GM23248 (cell line): ENCODE measurements around the gene ANKRD18B. TPM values are rescaled to one million over a fixed set of nuclear protein-coding genes. Genes with fewer than 3 reads are reported as not detected.
"Not testable (repeated sequence)": the region's sequence is repeated elsewhere in the genome, so short reads cannot be mapped to it uniquely, and the experiment has no call there.

Experiments
- DNase-seq: peaks from one replicate; pipeline ENCODE4 v3.0.0-alpha.2; 2015
- H2AFZ ChIP-seq: fragments of 200-600 bp; sonication (generic); 2 replicates; pipeline ENCODE4 v1.6.1; 2016; ENCODE audit warnings: antibody characterized with exemption
- H3F3A ChIP-seq: fragments of 200-600 bp; sonication (generic); 2 replicates; pipeline ENCODE4 v1.6.1; 2016; ENCODE audit warnings: mild to moderate bottlenecking, antibody characterized with exemption, mixed run types; ENCODE audit not compliant: insufficient read depth
- H3K27ac ChIP-seq: fragments of 200-600 bp; sonication (generic); 2 replicates; pipeline ENCODE4 v1.5.1; 2016; ENCODE audit warnings: mild to moderate bottlenecking
- H3K27me3 ChIP-seq: fragments of 200-600 bp; sonication (generic); replicated peaks from 2 replicates; pipeline ENCODE4 v1.6.1; 2016; ENCODE audit warnings: mild to moderate bottlenecking; ENCODE audit not compliant: insufficient read depth
- H3K36me3 ChIP-seq: fragments of 200-600 bp; sonication (generic); 2 replicates; pipeline ENCODE4 v1.6.1; 2016; ENCODE audit warnings: low read depth, mild to moderate bottlenecking
- H3K4me1 ChIP-seq: fragments of 200-600 bp; sonication (generic); 2 replicates; pipeline ENCODE4 v1.6.1; 2016; ENCODE audit warnings: mild to moderate bottlenecking; ENCODE audit not compliant: insufficient read depth
- H3K4me2 ChIP-seq: fragments of 200-600 bp; sonication (generic); one replicate; pipeline ENCODE4 v1.6.1; 2016; ENCODE audit warnings: mild to moderate bottlenecking; ENCODE audit not compliant: unreplicated experiment
- H3K4me3 ChIP-seq: fragments of 200-600 bp; sonication (generic); 2 replicates; pipeline ENCODE4 v1.5.1; 2016; ENCODE audit warnings: mild to moderate bottlenecking
- H3K79me2 ChIP-seq: fragments of 200-600 bp; sonication (generic); 2 replicates; pipeline ENCODE4 v1.6.1; 2016; ENCODE audit warnings: mild to moderate bottlenecking; ENCODE audit not compliant: insufficient read depth
- H3K9ac ChIP-seq: fragments of 200-600 bp; sonication (generic); 2 replicates; pipeline ENCODE4 v1.6.1; 2016; ENCODE audit warnings: mild to moderate bottlenecking
- H3K9me2 ChIP-seq: fragments of 200-600 bp; sonication (generic); 2 replicates; pipeline ENCODE4 v1.6.1; 2016; ENCODE audit warnings: mixed run types, mild to moderate bottlenecking, moderate library complexity; ENCODE audit not compliant: insufficient read depth
- H3K9me3 ChIP-seq: fragments of 200-600 bp; sonication (generic); one replicate; pipeline ENCODE4 v1.6.1; 2017; ENCODE audit warnings: low read depth
- H4K20me1 ChIP-seq: fragments of 200-600 bp; sonication (generic); 2 replicates; pipeline ENCODE4 v1.6.0; 2016; ENCODE audit not compliant: insufficient read depth
- WGBS, 2 experiments: methylation state at CpG; one replicate each; pipeline ENCODE4 v1.1.6; 2015 to 2017; ENCODE audit warnings: low lambda C conversion rate in 2 of 2, low coverage in 1 of 2; ENCODE audit errors: missing lambda C conversion rate in 2 of 2; 5-methylcytosine and 5-hydroxymethylcytosine counted together
- in situ Hi-C: fragments of 300-500 bp; cut with MboI; formaldehyde crosslinking; loops from 2 replicates; pipeline ENCODE4 v1.15.0; 2020
- polyA plus RNA-seq: library from polyadenylated mRNA; unstranded; fragments of >200 nt; fragmentation: Nextera tagmentation; extraction: Ambion mirVana; gene quantifications from 2 replicates; pipeline ENCODE4 v1.2.1, GENCODE V29; 2016
- total RNA-seq: library from RNA; depleted of rRNA; stranded (reverse); fragments of >200 nt; shearing (Covaris generic); gene quantifications from 2 replicates; pipeline ENCODE4 v1.2.3, GENCODE V29; 2014

ANKRD18B gene
- total and polyA plus RNA-seq, 2 experiments from 2014 or later, result 0.11 to 0.74 TPM

- H3K36me3 ChIP-seq, H3K4me2 ChIP-seq, H3K79me2 ChIP-seq, H4K20me1 ChIP-seq, H3K27ac ChIP-seq, H3K4me1 ChIP-seq, in situ Hi-C loops, H3K9me2 ChIP-seq, H3K9ac ChIP-seq, H3K9me3 ChIP-seq, H2AFZ ChIP-seq, DNase-seq, H3K4me3 ChIP-seq, H3K27me3 ChIP-seq, H3F3A ChIP-seq: not testable (repeated sequence)
- 92% methylated on average over 1 of the region's 2 CpGs; no CpG with 5 or more reads in 1 of the 2 experiments for WGBS, 2 experiments
Measured at GRCh38 chr9:33588876-33589275, 64.8 kb downstream of the ANKRD18B start.

GRCh38 chr9:33590857-33591256 is 66.8 kb downstream of the ANKRD18B start:
- DNase-seq, in situ Hi-C loops: not testable (repeated sequence)

DNA sequence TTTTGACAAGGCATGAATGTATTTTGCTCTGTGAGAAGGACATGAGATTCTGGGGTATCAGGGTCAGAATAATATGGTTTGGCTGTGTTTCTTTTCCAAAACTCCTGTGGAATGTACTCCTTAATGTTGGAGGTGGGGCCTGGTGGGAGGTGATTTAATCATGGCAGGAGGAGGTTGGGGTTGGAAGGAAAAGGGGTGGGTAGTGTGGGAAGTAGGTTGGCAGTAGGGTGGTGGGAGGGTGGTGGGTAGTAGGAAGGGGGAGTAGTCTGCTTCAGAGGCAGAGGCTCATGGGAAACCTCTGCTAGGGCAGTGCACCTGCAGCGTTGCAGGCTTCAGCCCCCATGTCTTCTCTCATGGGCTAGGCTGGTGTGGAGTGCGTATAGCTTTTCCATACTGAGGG is 72.9 kb downstream of the ANKRD18B start:
- H2AFZ ChIP-seq, H3K4me3 ChIP-seq, H3F3A ChIP-seq, in situ Hi-C loops, H4K20me1 ChIP-seq, H3K36me3 ChIP-seq, H3K9me3 ChIP-seq, H3K79me2 ChIP-seq, H3K9ac ChIP-seq, H3K27ac ChIP-seq, H3K9me2 ChIP-seq, H3K4me1 ChIP-seq, H3K4me2 ChIP-seq, H3K27me3 ChIP-seq, DNase-seq: not testable (repeated sequence)
- WGBS, 2 experiments, result 67 to 86% methylated on average over 1 to 2 of the region's 2 CpGs

More at GRCh38 chr9:33590857-33591256, 66.8 kb downstream of the ANKRD18B start:
- not testable (repeated sequence) for H3K4me3 ChIP-seq, H3K36me3 ChIP-seq, H3K9ac ChIP-seq, H3K9me3 ChIP-seq, H4K20me1 ChIP-seq, H3K4me2 ChIP-seq, H3K79me2 ChIP-seq, H3F3A ChIP-seq, H3K27ac ChIP-seq, H3K27me3 ChIP-seq, H2AFZ ChIP-seq, H3K4me1 ChIP-seq, H3K9me2 ChIP-seq
- 69% methylated on average over 2 of the region's 2 CpGs; no CpG with 5 or more reads in 1 of the 2 experiments for WGBS, 2 experiments

GRCh38 chr9:33597386-33597785 is 73.3 kb downstream of the ANKRD18B start:
- H3K79me2 ChIP-seq, H3F3A ChIP-seq, in situ Hi-C loops, H3K27me3 ChIP-seq, DNase-seq, H2AFZ ChIP-seq, H3K27ac ChIP-seq, H3K4me3 ChIP-seq, H3K4me1 ChIP-seq, H3K9ac ChIP-seq, H3K9me3 ChIP-seq, H4K20me1 ChIP-seq, H3K4me2 ChIP-seq, H3K36me3 ChIP-seq, H3K9me2 ChIP-seq: not testable (repeated sequence)
- 71 to 77% methylated on average over 3 of the region's 3 CpGs for WGBS, 2 experiments

- H3K27ac ChIP-seq, H3K4me2 ChIP-seq, in situ Hi-C loops, DNase-seq, H3K79me2 ChIP-seq, H3K9me3 ChIP-seq, H3K27me3 ChIP-seq, H3K4me1 ChIP-seq, H3K4me3 ChIP-seq, H3F3A ChIP-seq, H2AFZ ChIP-seq, H3K9me2 ChIP-seq, H3K9ac ChIP-seq, H3K36me3 ChIP-seq, H4K20me1 ChIP-seq: not testable (repeated sequence)
- 77% methylated on average over 7 to 8 of the region's 8 CpGs for WGBS, 2 experiments
Measured at GRCh38 chr9:33598796-33599379, 74.8 kb downstream of the ANKRD18B start.

DNA sequence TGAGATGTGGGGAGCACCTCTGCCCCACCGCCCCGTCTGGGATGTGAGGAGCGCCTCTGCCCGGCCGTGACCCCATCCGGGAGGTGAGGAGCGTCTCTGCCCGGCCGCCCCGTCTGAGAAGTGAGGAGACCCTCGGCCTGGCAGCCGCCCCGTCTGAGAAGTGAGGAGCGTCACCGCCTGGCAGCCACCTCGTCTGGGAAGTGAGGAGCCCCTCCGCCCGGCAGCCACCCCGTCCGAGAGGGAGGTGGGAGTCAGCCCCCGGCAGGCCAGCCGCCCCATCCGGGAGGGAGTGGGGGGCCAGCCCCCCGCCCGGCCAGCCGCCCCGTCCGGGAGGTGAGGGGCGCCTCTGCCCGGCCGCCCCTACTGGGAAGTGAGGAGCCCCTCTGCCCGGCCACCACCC is 76.9 kb downstream of the ANKRD18B start:
- H3K4me1 ChIP-seq, DNase-seq, H3K36me3 ChIP-seq, H3K4me3 ChIP-seq, H3K9ac ChIP-seq, H3K79me2 ChIP-seq, H3F3A ChIP-seq, H3K27ac ChIP-seq, in situ Hi-C loops, H3K9me2 ChIP-seq, H2AFZ ChIP-seq, H3K4me2 ChIP-seq, H3K9me3 ChIP-seq, H4K20me1 ChIP-seq, H3K27me3 ChIP-seq: not testable (repeated sequence)
- 77 to 93% methylated on average over 3 to 15 of the region's 32 CpGs for WGBS, 2 experiments

DNA sequence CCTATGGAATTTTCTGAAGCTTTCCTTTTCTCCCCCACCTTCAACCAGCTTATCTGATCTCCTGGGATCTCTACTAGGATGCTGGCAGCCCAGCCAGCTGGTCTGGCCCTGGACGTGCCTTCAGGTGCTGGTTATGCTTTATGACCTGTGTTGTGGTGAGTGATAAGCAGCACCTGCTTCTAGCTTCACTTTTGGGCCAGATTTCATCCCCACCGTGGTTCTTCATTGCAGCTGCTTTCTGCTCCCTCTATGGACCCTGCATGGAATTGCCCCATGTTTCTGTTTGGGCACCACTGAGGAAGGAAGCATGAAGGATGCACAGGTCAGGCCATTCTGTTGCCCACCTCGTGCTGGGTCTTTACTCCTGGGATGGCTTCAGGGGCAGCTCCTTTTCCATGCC is 80.2 kb downstream of the ANKRD18B start:
- H2AFZ ChIP-seq, H3F3A ChIP-seq, H3K9me2 ChIP-seq, H3K36me3 ChIP-seq, H3K4me2 ChIP-seq, H3K79me2 ChIP-seq, H3K27me3 ChIP-seq, in situ Hi-C loops, H3K4me1 ChIP-seq, H4K20me1 ChIP-seq, H3K9ac ChIP-seq, H3K9me3 ChIP-seq, H3K4me3 ChIP-seq, H3K27ac ChIP-seq: not testable (repeated sequence)
- 8 to 18% methylated on average over 3 of the region's 3 CpGs for WGBS, 2 experiments
- peak; percentile 24 for DNase-seq

- H3K9me3 ChIP-seq, H3K4me3 ChIP-seq, H3K4me1 ChIP-seq, H3K27ac ChIP-seq, DNase-seq, in situ Hi-C loops, H3K27me3 ChIP-seq, H3K9ac ChIP-seq, H3F3A ChIP-seq, H3K4me2 ChIP-seq, H4K20me1 ChIP-seq, H3K79me2 ChIP-seq, H3K36me3 ChIP-seq, H2AFZ ChIP-seq, H3K9me2 ChIP-seq: not testable (repeated sequence)
- WGBS, 2 experiments, result 39 to 58% methylated on average over 3 to 4 of the region's 4 CpGs
Measured at GRCh38 chr9:33604936-33605335, 80.9 kb downstream of the ANKRD18B start.
